Measurements from ENCODE around the gene GBF1.
"Not testable (repeated sequence)": the region's sequence is repeated elsewhere in the genome, so short reads cannot be mapped to it uniquely, and the experiment has no call there.

GBF1 gene

DNA sequence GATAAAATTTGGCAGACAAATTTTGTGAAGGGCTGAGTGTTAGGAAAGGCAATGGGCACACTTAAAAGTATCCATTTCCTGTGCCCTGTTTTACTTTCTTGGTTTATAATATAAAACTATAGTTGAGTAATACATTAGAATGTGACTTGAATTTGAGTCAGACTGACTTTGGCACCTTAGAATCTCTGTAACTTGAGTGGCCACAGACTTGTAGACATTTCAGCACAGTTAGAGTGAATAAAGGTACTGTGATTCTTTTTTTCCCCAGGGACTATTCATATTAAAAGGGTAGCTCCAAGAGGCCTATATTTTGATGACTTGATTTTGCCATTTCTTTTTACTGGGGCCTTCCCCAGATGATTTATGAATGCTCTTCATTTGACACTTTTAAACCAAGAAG lies 22.4 kb downstream of the GBF1 start:
- DNase-seq (ENCODE audit: low spot score): no peak

DNA sequence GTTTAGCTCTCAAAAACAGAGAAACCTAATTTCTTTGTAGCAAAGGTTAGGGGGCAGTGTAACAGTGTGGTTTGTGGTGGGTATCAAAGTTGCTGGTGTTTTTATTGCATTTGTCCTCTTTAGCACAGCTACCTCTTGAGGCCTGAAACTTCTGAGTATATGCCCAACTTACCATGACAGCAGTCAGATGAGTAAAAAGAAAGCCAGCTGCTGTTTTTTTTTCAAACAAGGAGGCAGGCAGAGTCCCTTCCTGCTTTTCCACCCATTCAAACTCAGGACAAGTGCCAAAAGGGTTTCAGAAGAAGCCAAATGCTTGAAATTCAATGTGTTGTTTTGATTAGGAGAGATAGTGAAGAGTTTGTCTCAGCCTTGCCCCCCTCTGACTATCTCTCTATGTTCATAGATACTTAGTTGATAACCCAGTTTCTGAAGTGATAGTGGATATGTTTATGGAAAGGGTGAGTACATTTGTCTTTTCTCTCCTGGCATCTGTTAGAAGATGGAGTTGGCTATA lies 23.1 kb downstream of the GBF1 start:
- DNase-seq (ENCODE audit: low spot score): no peak

DNA sequence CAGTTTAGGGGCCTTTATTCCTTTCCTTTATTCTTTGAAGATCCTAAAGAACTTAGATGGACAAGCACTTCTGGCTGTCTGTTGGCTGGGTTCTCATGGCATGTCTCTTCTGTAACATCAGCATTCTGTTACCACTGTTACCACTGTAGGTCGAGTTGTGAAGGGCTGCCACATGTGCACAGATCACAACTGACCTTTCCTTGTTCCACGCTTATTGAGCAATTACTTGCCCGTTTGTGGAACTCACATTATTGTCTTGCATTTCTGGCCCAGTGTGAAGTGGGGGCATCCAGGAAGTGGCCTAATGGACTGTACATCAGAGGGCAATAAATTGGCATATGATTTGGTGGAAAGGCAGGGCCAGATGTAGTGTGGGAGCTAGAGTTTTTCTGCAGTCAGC lies 23.7 kb downstream of the GBF1 start:
- DNase-seq (ENCODE audit: low spot score): no peak

DNA sequence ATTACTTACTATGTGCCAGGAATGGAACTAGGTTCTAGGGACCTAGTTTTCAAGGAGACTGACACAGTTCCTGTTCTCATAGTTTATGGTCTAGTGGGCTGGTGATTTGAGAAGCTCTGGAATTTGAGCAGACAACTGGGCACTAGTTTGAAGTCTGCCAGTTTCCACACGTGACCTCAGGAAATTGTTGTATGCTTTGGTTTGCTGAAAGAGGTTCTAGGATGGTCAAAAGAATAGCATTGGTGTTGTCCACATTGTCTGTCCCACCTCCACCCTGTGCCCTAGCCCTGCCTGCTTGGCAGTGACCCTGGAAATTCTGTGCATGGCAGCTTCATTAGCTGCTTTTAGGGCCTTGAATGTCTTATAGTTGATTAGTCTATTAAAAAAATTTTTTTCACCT lies 28.7 kb downstream of the GBF1 start:
- DNase-seq (ENCODE audit: low spot score): no peak

DNA sequence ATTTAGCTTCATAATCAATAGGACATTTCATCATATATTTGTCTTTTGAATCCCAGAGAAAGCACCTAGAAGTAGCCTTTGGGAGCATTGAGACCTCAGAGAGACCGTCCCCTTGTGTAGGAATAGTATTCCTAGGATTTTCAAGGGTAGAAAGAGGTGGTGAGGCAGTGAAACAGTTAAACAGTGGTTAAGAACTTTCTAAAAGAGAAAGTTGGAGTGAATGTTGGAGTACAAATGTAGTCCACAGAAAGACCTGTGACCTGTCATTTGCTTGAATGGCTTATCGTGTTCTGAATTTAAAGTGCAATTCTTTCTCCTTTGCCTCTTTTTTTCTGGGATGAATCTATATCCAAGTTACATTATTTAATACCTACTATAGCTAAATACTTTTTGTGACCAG lies 30.0 kb downstream of the GBF1 start:
- DNase-seq (ENCODE audit: low spot score): no peak

DNA sequence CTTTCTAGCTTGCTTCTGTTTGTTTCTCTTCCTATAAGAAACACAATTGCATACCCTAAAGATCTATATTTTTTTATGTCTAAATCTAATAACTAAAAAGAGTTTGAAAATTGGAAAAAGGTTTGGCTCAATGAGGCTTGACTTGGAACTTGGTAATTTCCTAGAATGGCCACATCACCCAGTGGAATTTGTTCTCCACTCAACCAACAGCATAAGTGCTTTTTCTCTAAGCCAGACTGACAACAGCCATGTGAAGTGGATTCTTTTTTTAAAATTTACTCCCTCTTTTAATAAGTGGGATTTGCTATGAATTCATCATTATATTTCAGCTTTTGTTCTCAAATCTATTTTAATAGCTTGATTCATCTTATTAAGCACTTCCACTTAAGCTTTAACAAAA lies 33.8 kb downstream of the GBF1 start:
- DNase-seq (ENCODE audit: low spot score): no peak

DNA sequence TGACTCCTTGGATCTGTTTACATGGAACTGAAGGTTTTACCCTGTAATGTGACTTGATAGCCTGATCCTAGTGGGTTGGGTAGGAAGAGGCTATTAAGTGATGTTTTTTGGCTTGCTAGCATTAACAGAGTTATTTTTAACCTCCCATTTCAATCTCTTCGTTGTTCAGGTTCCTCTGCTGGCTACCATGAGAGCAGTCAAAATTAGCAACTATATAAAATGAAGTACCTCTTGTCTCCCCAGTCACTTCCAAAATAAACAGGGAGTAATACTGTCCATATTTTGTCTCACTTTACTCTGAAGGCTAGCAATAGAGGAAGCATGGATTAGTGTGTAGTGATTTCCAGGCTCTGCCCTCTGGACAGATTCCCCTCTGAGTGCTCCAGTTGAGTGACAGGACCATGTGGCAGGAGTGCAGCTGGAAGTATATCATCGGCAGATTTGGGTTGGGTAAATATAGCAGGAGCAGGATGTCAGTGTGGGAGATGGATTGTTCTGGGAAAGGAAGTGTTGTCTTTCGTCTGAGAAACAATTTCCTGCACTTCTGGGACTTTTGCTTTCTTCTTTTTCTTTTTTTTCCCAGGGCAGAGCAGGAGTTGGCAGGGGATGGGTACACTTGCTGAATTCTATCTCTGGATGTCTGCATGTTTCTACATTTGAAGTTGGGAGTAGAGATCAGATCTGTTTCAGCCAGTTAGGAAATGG lies 35.2 kb downstream of the GBF1 start:
- DNase-seq (ENCODE audit: low spot score): no peak

DNA sequence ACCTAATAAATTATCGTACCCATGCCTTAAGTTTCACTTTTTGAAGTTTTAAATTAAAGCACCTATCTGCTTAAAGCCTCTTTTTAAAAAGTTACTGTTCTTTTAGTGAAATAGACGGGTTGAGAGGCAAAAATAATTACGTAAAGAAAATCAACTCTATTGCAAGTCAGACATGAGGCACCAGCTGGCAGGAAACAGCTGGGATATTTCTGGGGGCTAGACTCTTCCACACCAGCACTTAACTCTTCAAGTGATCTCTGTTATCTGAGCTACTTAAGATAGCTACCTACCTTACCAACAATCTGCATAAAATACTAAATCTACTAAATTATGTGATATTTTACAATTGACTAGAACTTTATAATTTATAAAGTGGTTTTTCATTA lies 35.8 kb downstream of the GBF1 start:
- DNase-seq (ENCODE audit: low spot score): no peak

DNA sequence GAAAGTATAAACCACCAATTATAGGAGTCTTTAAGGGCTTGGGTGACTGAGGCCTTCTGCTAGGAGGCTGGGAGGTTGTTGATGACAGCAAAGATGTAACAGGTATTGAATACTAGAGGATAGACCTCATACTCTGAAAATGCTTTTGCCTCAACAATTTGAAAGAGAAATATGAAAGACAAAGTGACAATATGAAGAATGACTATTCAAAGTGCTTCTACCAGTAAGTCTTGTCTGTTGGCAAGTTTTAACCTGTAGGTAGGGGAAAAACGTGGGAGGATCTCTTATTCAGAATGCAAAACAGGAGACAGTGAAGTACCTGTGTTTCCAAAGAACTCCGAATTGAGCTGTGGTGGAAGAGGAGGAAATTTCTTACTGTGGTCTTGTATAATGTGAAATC lies 38.2 kb downstream of the GBF1 start:
- DNase-seq (ENCODE audit: low spot score): no peak

DNA sequence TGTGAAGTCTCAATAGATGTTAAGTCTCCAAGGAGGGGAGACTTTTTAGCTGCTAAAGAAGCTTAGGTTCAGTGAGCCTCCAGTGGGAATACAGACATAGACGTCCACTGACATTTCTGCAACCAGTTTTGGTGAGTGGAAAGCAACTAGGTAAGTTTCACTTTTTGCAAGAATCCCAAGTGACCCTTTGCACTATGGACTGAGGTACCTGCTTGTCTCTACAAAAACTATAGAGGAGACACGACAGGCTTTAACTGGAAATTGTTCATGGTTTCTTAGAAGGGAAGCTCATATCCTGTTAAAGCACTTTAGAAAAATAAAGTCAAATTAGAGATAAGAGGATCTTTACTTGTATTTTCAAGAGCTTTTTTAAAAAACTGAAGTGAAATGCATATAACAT lies 38.6 kb downstream of the GBF1 start:
- DNase-seq (ENCODE audit: low spot score): no peak

DNA sequence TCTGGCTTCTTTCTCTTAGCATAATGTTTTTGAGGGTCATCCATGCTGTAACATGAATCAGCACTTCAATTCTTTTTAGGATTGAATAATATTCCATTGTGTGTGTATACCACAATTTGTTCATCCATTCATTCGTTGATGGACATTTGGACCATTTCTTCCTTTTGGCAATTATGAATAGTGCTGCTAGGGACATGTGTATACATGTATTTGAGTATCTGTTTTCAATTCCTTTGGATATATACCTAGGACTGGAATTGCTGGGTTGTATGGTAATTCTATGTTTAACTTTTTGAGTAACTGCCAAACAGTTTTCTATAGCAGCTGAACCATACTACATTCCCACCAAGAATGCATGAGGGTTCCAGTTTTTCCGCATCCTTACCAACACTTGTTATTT lies 39.2 kb downstream of the GBF1 start:
- no peak for DNase-seq (ENCODE audit: low spot score)

DNA sequence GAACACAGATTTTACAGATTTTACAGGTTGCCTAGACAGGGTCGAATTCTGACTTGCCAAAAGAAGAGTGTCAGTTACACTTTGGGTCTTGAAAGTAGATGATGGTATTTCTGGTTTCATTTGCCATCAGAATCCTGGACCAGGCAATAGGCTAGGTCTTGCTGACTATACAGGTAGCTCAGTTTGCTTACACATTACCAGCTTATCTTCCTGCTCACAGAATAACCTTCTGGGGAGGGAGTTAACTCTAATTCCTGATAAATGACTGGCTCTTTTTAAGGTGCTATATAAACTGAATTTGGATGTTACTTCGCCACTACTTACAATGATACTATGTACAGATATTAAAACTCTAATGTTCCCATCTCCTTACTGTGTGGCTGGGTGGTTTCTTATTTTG lies 39.8 kb downstream of the GBF1 start:
- no peak for DNase-seq (ENCODE audit: low spot score)

DNA sequence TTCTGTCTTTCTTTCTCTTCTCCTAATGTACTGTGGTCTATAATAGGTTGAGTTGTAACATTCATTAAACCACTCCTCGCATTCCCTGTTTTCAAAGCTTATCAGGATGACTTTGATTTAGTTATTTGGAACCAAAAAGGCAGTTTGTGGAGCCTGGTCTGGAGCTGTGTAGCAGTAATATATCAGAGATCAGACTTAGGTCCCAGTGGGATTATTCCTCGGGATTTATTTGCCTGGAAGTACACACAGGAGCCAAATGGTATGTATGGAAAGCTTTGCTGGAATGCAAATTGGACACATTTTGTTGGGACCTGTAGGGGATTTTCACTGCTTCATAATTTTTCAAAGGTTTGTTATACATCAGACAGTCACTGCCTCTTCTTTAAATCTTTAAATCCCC lies 40.9 kb downstream of the GBF1 start:
- no peak for DNase-seq (ENCODE audit: low spot score)

DNA sequence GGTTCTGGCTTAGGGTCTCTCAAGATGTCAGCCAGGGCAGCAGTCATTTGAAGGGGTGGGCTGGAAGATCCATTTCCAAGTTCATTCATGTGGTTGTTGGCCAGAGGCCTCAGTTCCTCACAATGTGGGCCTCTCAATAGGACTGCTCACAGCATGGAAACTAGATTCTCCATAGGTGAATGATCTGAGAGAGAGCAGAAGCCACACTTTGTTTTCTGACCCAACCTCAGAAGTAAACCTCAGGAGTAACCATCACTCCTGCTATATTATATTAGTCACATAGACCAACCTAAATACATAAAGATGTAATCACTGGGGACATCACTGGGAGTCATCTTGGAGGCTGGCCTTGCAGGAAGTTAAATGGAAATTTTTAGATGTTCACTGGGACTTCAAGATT lies 42.2 kb downstream of the GBF1 start:
- DNase-seq (ENCODE audit: low spot score): no peak

DNA sequence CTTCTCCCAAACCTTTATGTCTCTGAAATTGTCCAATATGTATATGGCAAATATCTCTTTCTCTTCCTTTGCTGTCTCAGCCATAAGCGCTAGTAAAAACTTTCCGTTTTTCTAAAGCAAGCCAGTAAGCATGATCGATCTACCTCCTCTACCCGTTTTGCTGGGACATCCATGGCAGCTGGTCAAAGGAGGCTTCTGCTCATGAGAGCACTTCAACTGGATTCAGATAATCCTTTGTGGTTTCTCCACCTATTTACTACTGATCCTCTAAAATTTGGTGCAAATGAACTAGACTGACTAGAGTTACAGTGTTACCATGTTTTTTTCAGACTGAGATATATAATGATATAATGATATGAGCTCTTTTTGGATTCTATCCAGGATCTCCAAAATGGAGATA lies 42.7 kb downstream of the GBF1 start:
- no peak for DNase-seq (ENCODE audit: low spot score)

DNA sequence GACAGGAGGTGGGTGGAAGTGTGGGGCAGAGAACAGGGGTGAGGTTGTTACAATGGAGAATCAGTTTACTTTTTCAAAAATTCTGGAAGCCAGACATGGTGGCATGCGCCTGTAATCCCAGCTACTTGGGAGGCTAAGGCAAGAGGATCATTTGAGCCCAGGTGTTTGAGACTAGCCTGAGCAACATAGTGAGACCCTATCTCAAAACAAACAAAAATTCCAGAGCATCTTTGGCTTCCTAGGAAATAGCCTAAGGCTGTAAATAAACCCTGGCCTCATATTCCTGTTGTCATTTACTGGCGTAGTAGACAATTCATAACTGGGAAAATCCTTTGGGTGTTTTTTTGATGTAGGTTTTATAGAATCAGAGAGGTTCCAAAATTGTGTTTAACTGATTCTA lies 44.0 kb downstream of the GBF1 start:
- DNase-seq (ENCODE audit: low spot score): no peak

DNA sequence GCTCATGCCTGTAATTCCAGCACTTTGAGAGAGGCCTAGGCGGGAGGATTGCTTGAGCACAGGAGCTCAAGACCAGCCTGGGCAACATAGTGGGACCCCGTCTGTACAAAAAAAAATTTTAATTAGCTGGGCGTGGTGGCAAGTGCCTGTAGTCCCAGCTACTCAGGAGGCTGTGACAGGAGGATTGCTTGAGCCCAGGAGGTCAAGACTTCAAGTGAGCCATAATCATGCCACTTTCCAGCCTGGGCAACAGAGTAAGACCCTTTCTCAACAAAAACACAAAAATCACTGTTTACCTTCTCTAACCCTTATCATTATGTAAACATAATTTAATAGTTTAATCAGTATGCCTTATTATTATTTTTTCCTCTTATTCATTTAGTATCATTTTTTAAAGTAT lies 44.5 kb downstream of the GBF1 start:
- DNase-seq (ENCODE audit: low spot score): no peak

DNA sequence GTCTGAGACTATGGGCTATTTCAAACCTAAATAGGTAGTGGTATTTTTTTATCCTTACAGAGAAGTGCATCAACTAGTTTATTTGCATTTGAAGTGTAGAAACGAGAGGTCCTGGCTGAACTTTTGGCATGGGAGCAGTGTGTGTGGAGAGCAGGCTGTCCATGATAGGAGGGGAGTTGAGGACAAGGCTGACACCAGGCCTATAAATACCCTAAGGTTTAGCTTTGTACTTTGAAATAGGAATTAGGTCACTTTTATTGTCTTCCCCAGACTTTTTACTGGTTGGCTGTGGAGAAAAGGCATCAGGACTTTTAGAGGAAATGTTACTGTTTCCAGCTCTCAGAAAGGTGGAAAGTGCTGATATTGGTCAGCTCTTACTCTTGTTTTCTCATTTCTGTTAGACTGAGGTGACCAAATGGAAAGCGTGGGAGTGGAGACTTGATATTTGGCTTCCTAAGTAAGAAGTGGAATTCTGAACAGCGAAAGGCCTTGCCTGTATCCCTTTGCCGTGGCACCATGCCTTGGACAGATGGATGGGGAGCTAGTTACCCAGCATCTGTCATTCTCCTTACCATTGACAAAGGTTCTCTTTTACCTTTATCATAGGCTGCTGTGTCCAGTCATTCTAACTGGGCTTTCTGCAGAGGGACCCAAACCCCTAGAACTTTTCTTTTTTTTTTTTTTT lies 46.0 kb downstream of the GBF1 start:
- no peak for DNase-seq (ENCODE audit: low spot score)

DNA sequence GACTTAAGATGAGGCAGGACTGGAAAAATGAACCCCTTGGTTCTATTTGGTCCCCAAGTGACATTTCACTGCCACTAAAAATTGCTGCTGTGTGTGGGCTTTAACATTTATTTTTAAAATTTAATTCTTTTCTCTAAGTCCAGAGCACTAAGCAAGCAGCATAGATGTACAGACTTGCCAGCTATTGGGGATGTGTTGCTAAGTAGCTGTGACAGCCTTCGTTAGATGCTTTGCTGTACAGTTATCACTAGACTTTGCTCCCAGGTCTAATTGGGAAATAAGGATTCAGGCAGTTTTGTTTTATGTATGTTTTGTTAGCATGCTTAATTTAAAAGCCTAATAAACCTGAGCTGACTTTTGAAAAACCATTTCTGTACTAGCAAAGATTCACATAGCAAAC lies 51.8 kb downstream of the GBF1 start:
- no peak for DNase-seq (ENCODE audit: low spot score)

DNA sequence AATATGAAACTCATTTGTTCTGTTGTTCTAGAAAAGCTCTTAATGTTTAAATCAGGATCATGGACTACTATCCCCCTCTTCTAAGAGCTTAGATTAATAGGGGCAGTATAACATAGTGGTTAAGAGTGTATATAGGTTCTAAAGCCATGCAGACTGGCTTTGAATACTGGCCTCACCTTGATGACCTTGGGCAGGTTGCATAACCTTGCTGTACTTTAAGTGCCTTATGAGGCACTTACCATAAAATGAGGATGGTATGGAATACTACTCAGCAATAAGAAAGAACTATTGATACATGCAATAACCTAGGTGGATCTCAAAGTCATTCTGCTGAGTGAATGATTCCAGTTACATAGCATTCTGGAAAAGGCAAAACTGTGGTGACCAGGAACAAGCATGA lies 53.6 kb downstream of the GBF1 start:
- no peak for DNase-seq (ENCODE audit: low spot score)

DNA sequence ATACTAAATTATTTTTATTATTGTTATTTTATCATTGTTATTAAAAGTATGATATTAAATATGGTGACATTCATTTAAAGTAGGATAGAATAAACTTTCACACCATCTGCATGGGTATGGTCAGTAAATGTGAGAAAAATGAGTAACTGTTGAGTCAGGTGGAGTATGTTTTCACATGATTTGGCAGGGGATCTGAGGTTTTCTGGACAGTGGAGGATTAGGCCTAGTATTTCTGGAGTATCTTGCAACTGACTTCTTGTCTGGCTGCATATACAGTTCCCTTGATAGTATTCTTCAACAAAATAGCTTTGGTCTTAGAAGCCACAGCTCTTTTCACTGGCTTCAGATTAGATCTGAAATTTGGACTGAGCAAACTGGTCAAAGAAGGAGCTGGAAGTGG lies 54.5 kb downstream of the GBF1 start:
- peak; percentile 51 for DNase-seq (ENCODE audit: low spot score)

DNA sequence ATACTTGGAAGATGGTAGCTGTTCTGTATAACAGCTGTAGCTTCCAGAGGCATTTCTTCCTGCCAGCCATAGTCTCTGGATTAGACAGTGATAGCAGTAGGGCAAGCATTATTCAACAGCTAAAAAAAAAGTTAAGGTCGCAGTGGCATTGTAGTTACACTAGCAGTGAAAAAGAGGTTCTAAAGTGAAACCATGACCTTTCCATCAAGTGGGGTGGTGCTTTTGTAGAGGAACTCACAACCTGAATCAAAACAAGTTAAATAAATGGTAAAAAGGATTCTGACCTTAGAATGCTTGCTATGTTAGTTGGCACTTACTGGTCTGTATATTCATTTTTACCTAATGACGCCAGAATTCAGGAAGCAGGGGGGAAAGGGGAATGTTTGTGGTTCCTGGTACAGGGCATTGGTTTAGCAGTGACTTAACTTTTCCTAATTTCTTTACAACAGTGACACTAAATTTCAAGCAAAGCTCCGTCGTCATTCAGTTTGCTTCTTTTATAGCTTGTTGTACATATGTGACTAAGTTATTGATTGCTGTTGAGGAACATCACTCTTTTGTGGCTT lies 55.0 kb downstream of the GBF1 start:
- no peak for DNase-seq (ENCODE audit: low spot score)

DNA sequence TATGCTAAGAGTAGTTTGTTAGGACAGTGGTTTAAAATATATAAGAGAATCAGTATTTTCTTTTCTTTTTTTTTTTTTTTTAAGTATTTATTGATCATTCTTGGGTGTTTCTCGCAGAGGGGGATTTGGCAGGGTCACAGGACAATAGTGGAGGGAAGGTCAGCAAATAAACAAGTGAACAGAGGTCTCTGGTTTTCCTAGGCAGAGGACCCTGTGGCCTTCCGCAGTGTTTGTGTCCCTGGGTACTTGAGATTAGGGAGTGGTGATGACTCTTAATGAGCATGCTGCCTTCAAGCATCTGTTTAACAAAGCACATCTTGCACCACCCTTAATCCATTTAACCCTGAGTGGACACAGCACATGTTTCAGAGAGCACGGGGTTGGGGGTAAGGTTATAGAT lies 55.6 kb downstream of the GBF1 start:
- DNase-seq (ENCODE audit: low spot score): not testable (repeated sequence)

DNA sequence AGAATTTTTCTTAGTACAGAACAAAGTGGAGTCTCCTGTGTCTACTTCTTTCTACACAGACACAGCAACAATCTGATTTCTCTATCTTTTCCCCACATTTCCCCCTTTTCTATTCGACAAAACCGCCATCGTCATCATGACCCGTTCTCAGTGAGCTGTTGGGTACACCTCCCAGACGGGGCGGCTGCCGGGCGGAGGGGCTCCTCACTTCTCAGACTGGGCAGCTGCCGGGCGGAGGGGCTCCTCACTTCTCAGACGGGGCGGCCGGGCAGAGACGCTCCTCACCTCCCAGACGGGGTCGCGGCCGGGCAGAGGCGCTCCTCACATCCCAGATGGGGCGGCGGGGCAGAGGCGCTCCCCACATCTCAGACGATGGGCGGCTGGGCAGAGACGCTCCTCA lies 56.0 kb downstream of the GBF1 start:
- not testable (repeated sequence) for DNase-seq (ENCODE audit: low spot score)
